Glutamatergic neuron (in vitro differentiated cells): Measurements from ENCODE around the gene C1QTNF5. TPM values are rescaled to one million over a fixed set of nuclear protein-coding genes. Genes with fewer than 3 reads are reported as not detected.
A peak's percentile ranks its signal among the peaks of the same experiment; 100 is the strongest.

Experiments
- DNase-seq: peaks from one replicate; pipeline ENCODE4 v3.0.0; 2022
- H3K27ac Mint-ChIP-seq: one replicate; pipeline ENCODE4 v1.8.0; 2020; ENCODE audit warnings: mild to moderate bottlenecking, mixed read lengths, inconsistent platforms; ENCODE audit not compliant: unreplicated experiment
- H3K27me3 Mint-ChIP-seq: one replicate; pipeline ENCODE4 v1.8.0; 2020; ENCODE audit warnings: mild to moderate bottlenecking, moderate library complexity, mixed read lengths, inconsistent platforms; ENCODE audit not compliant: unreplicated experiment
- H3K36me3 Mint-ChIP-seq: one replicate; pipeline ENCODE4 v1.8.0; 2020; ENCODE audit warnings: mild to moderate bottlenecking, mixed read lengths, inconsistent platforms; ENCODE audit not compliant: unreplicated experiment
- H3K4me1 Mint-ChIP-seq: one replicate; pipeline ENCODE4 v1.8.0; 2020; ENCODE audit warnings: mild to moderate bottlenecking, low read depth, mixed read lengths, inconsistent platforms; ENCODE audit not compliant: unreplicated experiment
- H3K4me3 Mint-ChIP-seq: one replicate; pipeline ENCODE4 v1.8.0; 2020; ENCODE audit warnings: mild to moderate bottlenecking, mixed read lengths, inconsistent platforms; ENCODE audit not compliant: unreplicated experiment
- H3K9me3 Mint-ChIP-seq: one replicate; pipeline ENCODE4 v1.8.0; 2020; ENCODE audit warnings: mild to moderate bottlenecking, moderate library complexity, mixed read lengths, inconsistent platforms; ENCODE audit not compliant: unreplicated experiment
- total RNA-seq: library from RNA; stranded (reverse); fragmentation: NEBNext Ultra II Directional; extraction: Animal tissue kit (Norgen Biotek cat#: 25700); gene quantifications from one replicate; pipeline ENCODE4 v1.2.1, GENCODE V29; 2021; ENCODE audit not compliant: unreplicated experiment
- TF ChIP-seq, protein P1 (sequence below): fragments of 200-600 bp; sonication (generic); IDR thresholded peaks from one replicate; pipeline ENCODE4 v1.5.0; 2021; ENCODE audit not compliant: partially characterized antibody, unreplicated experiment

The C1QTNF5 gene
- total RNA-seq, 1 donor from 2014 or later = 0.32 TPM

DNA sequence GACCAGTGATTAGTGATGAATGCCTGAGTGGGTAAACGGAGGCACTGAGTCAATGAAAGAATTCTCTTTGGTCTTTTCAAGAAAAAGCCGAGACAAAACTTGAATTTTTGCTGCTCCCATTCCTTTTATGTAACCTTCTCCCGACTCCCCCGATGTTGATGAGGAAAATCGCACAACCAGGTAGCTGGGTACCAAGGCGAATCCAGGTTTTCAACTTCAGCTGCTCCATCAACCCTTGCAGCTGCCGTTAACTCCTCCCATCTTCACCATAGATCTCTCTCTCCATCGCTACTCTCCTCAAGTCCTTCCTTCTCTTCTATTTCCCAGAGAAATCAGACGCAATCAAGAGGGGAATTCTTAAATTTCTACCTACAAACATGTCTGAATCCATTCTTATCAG, 41.4 kb upstream of the C1QTNF5 start:
- H3K36me3 Mint-ChIP-seq = no peaks in the 10 kb centered on the region
- no peaks in the 10 kb centered on the region for H3K27me3 Mint-ChIP-seq
- H3K4me3 Mint-ChIP-seq = no peak overlapping the region
- no peak overlapping the region for H3K27ac Mint-ChIP-seq
- DNase-seq = no peak
- TF ChIP-seq, protein P1, sequence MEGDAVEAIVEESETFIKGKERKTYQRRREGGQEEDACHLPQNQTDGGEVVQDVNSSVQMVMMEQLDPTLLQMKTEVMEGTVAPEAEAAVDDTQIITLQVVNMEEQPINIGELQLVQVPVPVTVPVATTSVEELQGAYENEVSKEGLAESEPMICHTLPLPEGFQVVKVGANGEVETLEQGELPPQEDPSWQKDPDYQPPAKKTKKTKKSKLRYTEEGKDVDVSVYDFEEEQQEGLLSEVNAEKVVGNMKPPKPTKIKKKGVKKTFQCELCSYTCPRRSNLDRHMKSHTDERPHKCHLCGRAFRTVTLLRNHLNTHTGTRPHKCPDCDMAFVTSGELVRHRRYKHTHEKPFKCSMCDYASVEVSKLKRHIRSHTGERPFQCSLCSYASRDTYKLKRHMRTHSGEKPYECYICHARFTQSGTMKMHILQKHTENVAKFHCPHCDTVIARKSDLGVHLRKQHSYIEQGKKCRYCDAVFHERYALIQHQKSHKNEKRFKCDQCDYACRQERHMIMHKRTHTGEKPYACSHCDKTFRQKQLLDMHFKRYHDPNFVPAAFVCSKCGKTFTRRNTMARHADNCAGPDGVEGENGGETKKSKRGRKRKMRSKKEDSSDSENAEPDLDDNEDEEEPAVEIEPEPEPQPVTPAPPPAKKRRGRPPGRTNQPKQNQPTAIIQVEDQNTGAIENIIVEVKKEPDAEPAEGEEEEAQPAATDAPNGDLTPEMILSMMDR = no peak
- H3K4me1 Mint-ChIP-seq = no peaks in the 10 kb centered on the region
- no peaks in the 10 kb centered on the region for H3K9me3 Mint-ChIP-seq

DNA sequence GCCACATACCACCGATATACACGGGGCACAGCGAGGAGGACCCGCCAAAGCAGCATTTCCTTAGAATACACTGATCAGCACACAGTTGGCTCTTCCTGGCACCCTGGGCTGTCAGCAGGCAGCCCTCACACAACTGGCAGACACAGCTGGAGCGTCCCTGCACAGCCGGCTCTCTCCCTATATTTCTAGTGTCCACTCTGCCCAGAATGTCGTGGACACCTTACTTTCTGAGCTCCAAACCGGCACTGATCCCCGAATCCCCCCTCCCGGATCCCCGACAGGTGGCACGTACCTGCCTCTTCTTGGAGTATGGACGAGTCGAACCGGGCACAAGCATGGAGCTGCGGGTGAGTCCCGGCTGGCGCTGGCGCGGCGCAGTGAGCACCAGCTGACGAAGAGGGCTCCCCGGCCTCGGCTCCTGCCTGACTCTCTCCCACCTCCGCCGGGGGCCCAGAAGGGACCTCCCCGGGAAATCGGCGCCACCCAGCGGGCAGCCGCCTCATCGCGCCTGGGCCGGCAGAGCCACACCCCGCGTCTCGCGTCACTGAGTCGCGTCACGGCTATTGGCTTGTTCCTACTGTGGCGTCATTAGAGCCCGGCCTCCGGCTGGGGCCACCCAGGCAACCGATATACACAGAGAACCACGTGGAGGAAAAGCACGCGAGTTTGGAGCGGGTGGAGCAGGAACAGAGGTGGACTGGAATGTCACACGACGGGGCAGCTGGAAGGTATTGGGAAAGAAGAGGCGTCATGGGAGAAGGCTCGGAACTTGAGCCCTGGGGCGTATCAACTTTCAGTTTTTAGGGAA, 40.7 kb upstream of the C1QTNF5 start, which contains the start of gene USP2:
TSS of gene USP2 (minus strand) at position 510 of the 808 bp plus-strand sequence. CDS start 8,210 bp downstream, outside the sequence.
- no peaks in the 10 kb centered on the region for H3K9me3 Mint-ChIP-seq
- H3K4me3 Mint-ChIP-seq = no peak within 1 kb of the TSS
- H3K36me3 Mint-ChIP-seq = no peaks in the 10 kb centered on the region
- TF ChIP-seq, protein P1 = peak; percentile 88
- H3K4me1 Mint-ChIP-seq = peaks cover 4% of the 10 kb centered on the region
- peaks cover 2% of the 10 kb centered on the region for H3K27me3 Mint-ChIP-seq
- DNase-seq = peak; percentile 97
- H3K27ac Mint-ChIP-seq = peak within 1 kb of the TSS; percentile 8

- H3K4me3 Mint-ChIP-seq = no peak overlapping the region
- H3K4me1 Mint-ChIP-seq = peaks cover 4% of the 10 kb centered on the region
- TF ChIP-seq, protein P1 = no peak
- H3K27me3 Mint-ChIP-seq = peaks cover 2% of the 10 kb centered on the region
- H3K36me3 Mint-ChIP-seq = no peaks in the 10 kb centered on the region
- no peaks in the 10 kb centered on the region for H3K9me3 Mint-ChIP-seq
- no peak overlapping the region for H3K27ac Mint-ChIP-seq
- DNase-seq = no peak
Observed at GRCh38 chr11:119380827-119381180, 40.1 kb upstream of the C1QTNF5 start.

GRCh38 chr11:119380160-119380826, 39.6 kb upstream of the C1QTNF5 start:
- H3K4me3 Mint-ChIP-seq = no peak overlapping the region
- H3K4me1 Mint-ChIP-seq = peaks cover 4% of the 10 kb centered on the region
- no peak overlapping the region for H3K27ac Mint-ChIP-seq
- H3K9me3 Mint-ChIP-seq = no peaks in the 10 kb centered on the region
- no peak for DNase-seq
- no peaks in the 10 kb centered on the region for H3K36me3 Mint-ChIP-seq
- TF ChIP-seq, protein P1 = no peak
- peaks cover 2% of the 10 kb centered on the region for H3K27me3 Mint-ChIP-seq
